NCI-H2107 (cell line): ENCODE results near the gene ZNF653.
"Not testable (repeated sequence)": the region's sequence is repeated elsewhere in the genome, so short reads cannot be mapped to it uniquely, and the experiment has no call there.

ENCODE experiments used
- DNase-seq: peaks from one replicate; lab custom pipeline; 2025; lab: John Stamatoyannopoulos, UW

The ZNF653 gene

GRCh38 chr19:11481534-11482383, 23.9 kb downstream of the ZNF653 start:
- DNase-seq = peak; percentile 64

GRCh38 chr19:11480715-11481533, 24.7 kb downstream of the ZNF653 start, which contains the start of gene ELAVL3:
TSS of gene ELAVL3 (minus strand) at chr19:11481046. CDS start at chr19:11480608, 438 bp downstream.
- peak; percentile 23 for DNase-seq

GRCh38 chr19:11479898-11480714, 25.5 kb downstream of the ZNF653 start:
- no peak for DNase-seq

- no peak for DNase-seq
These were observed 26.3 kb downstream of the ZNF653 start for GRCh38 chr19:11479090-11479897.

GRCh38 chr19:11478167-11479089, 27.2 kb downstream of the ZNF653 start:
- no peak for DNase-seq

- DNase-seq = no peak
These were observed 29.8 kb downstream of the ZNF653 start for GRCh38 chr19:11475861-11476260.

- not testable (repeated sequence) for DNase-seq
These were observed 30.3 kb downstream of the ZNF653 start for GRCh38 chr19:11475343-11475742.

- DNase-seq = no peak
These were observed 31.9 kb downstream of the ZNF653 start for GRCh38 chr19:11473725-11474124.

- DNase-seq = not testable (repeated sequence)
These were observed 37.3 kb downstream of the ZNF653 start for GRCh38 chr19:11468266-11468845.

GRCh38 chr19:11465600-11465999, 40.0 kb downstream of the ZNF653 start:
- DNase-seq = no peak

- DNase-seq = no peak
These were observed 41.0 kb downstream of the ZNF653 start for GRCh38 chr19:11464333-11465265.

GRCh38 chr19:11463391-11463790, 42.2 kb downstream of the ZNF653 start:
- DNase-seq = no peak

GRCh38 chr19:11461453-11461852, 44.2 kb downstream of the ZNF653 start:
- DNase-seq = no peak

- DNase-seq = no peak
These were observed 45.4 kb downstream of the ZNF653 start for GRCh38 chr19:11460207-11460606.

GRCh38 chr19:11458912-11459311, 46.7 kb downstream of the ZNF653 start:
- not testable (repeated sequence) for DNase-seq

- no peak for DNase-seq
These were observed 47.3 kb downstream of the ZNF653 start for GRCh38 chr19:11458236-11458900.

- no peak for DNase-seq
These were observed 47.8 kb downstream of the ZNF653 start for GRCh38 chr19:11457831-11458230.

- no peak for DNase-seq
These were observed 48.5 kb downstream of the ZNF653 start for GRCh38 chr19:11457115-11457514.
